ENCODE measurements around the gene CASP9. TPM values are rescaled to one million over a fixed set of nuclear protein-coding genes. Genes with fewer than 3 reads are reported as not detected.

CASP9 gene
- total RNA-seq, 1 experiment from 2014 or later = 13.5 TPM

- TF ChIP-seq PRDM15 (CRISPR knock-in tag; IDR thresholded peaks at IDR 0.05) (no peak), ZNF671 (CRISPR knock-in tag; IDR thresholded peaks at IDR 0.05) (no peak)
These were observed 78.5 kb downstream of the CASP9 start (continued) for GRCh38 chr1:15445390-15446122.

- ATAC-seq = no peak
- H3K4me3 Mint-ChIP-seq = no peak overlapping the region
- H3K9me3 Mint-ChIP-seq = 0 out of 2 replicates have a peak, but pooled peaks cover 4% of the 10 kb centered on the region
- DNase-seq (ENCODE audit: low spot score) = no peak
- POLR2A ChIA-PET = no interaction called here
- H3K4me1 Mint-ChIP-seq = no peaks in the 10 kb centered on the region
- CTCF ChIA-PET = interaction anchor here (1.2 to 5.0 kb wide), 2 partner anchors 13 to 121 kb away, joined by 5 to 20 read pairs; no protein-coding TSS in a partner anchor
- H3K27me3 Mint-ChIP-seq (ENCODE audit: low read depth) = 0 out of 2 replicates have a peak, but pooled peaks cover 4% of the 10 kb centered on the region
- H3K27ac Mint-ChIP-seq = no peak overlapping the region
- H3K36me3 Mint-ChIP-seq = no peaks in the 10 kb centered on the region
- TF ChIP-seq FOXP4 (CRISPR knock-in tag; IDR thresholded peaks at IDR 0.05) (no peak), HMGXB4 (CRISPR knock-in tag; IDR thresholded peaks at IDR 0.05) (no peak), ERG (CRISPR knock-in tag; IDR thresholded peaks at IDR 0.05) (no peak), CTCF (IDR thresholded peaks at IDR 0.05) (no peak), ZNF281 (CRISPR knock-in tag; IDR thresholded peaks at IDR 0.05) (no peak), SOX15 (CRISPR knock-in tag; IDR thresholded peaks at IDR 0.05) (no peak), ZMAT4 (CRISPR knock-in tag; IDR thresholded peaks at IDR 0.05) (no peak), NFATC4 (CRISPR knock-in tag; IDR thresholded peaks at IDR 0.05) (no peak), ZNF263 (CRISPR knock-in tag; IDR thresholded peaks at IDR 0.05; ENCODE audit: low read depth) (no peak), E2F4 (CRISPR knock-in tag; IDR thresholded peaks at IDR 0.05; ENCODE audit: borderline replicate concordance, low read depth) (no peak), USF2 (CRISPR knock-in tag; IDR thresholded peaks at IDR 0.05) (no peak)
These were observed 79.3 kb downstream of the CASP9 start for GRCh38 chr1:15444468-15445389.
